ENCODE results near the gene FOXP3. TPM values are rescaled to one million over a fixed set of nuclear protein-coding genes. Genes with fewer than 3 reads are reported as not detected.

FOXP3 gene
- total and polyA plus RNA-seq, 2 of the 8 experiments (the other 6 are each of a cell fraction or from before 2014, with no cell fraction given), result 0.37 to 0.54 TPM

GRCh38 chrX:49270249-49270921 lies 5.9 kb upstream of the FOXP3 start:
- Histone ChIP-seq H3K79me1 (ENCODE audit: low read depth, low read length) (peaks cover 2% of the 10 kb centered on the region; the same call in 1 of the 2 replicates), H2BK120ac (replicated peaks; ENCODE audit: low read depth, low read length) (no peak overlapping the region), H4K8ac (ENCODE audit: extremely low read depth, insufficient read depth, low read length) (peak overlapping the region; percentile 100; the same call in 1 of the 2 replicates), H3K4me1 (replicated peaks in 1 of 4; ENCODE audit: control insufficient read depth in 3 of 4, insufficient read depth in 4 of 4, low read length in 3 of 4) (peaks cover 0 to 14% (median 5%) of the 10 kb centered on the region in 4 experiments; a peak in 4 of 7 replicates), H3K18ac (ENCODE audit: extremely low read depth, low read length) (no peak overlapping the region; the same call in 1 of the 2 replicates), H2AFZ (ENCODE audit: low read length) (no peak overlapping the region), H3K27ac (ENCODE audit: low read depth, low read length) (peak overlapping the region; percentile 95; the same call in 1 of the 2 replicates), H4K91ac (replicated peaks; ENCODE audit: insufficient read length, low read length) (peak overlapping the region; percentile 65), H3K4me2 (ENCODE audit: insufficient read depth in 1 of 2, low read depth in 2 of 2, low read length in 2 of 2) (peak overlapping the region; percentile 65 to 93), H2BK15ac (ENCODE audit: low read length) (no peak overlapping the region), H2BK5ac (ENCODE audit: low read depth, low read length) (no peak overlapping the region), H3K79me2 (ENCODE audit: control insufficient read depth in 1 of 2, insufficient read depth in 2 of 2, low read length in 2 of 2) (peaks cover 12 to 38% of the 10 kb centered on the region in 2 experiments; a peak in 3 of 4 replicates), H4K20me1 (replicated peaks in 1 of 2; ENCODE audit: control insufficient read depth in 1 of 2, insufficient read depth in 2 of 2, low read length in 2 of 2) (peaks cover 0 to 17% of the 10 kb centered on the region in 2 experiments), H2BK20ac (ENCODE audit: low read length) (no peak overlapping the region), H3K14ac (ENCODE audit: insufficient read length) (no peak overlapping the region), H3K23me2 (ENCODE audit: low read depth, low read length) (no peaks in the 10 kb centered on the region; the same call in 1 of the 2 replicates), H3K23ac (ENCODE audit: insufficient read length) (no peak overlapping the region), H3K36me3 (ENCODE audit: control insufficient read depth in 2 of 4, insufficient read depth in 4 of 4, low read length in 3 of 4) (no peaks in the 10 kb centered on the region), H2AK5ac (ENCODE audit: low read depth, low read length) (0 out of 2 replicates have a peak overlapping the region, but pooled peaks have one; percentile 13), H3K9ac (replicated peaks in 1 of 4; ENCODE audit: extremely low read depth in 1 of 4, low read depth in 3 of 4, low read length in 3 of 4) (peak overlapping the region; percentile 54 to 98 (median 90)), H2BK12ac (ENCODE audit: low read depth, low read length) (no peak overlapping the region), H3K27me3 (replicated peaks in 1 of 4; ENCODE audit: control insufficient read depth in 3 of 4, extremely low read depth in 1 of 4, insufficient read depth in 3 of 4, low read length in 3 of 4) (no peaks in the 10 kb centered on the region), H3K4ac (replicated peaks; ENCODE audit: insufficient read length, low read depth, low read length) (peak overlapping the region; percentile 69), H4K5ac (ENCODE audit: insufficient read length, low read depth, low read length) (no peak overlapping the region), H3K4me3 (ENCODE audit: extremely low read depth in 1 of 4, insufficient read depth in 2 of 4, low read depth in 3 of 4, low read length in 4 of 4) (peak overlapping the region; percentile 42 to 99 (median 73)), H3K9me3 (ENCODE audit: insufficient read depth in 2 of 2, low read depth in 1 of 2, low read length in 1 of 2) (no peaks in the 10 kb centered on the region), H3K56ac (replicated peaks; ENCODE audit: insufficient read length, low read depth, low read length) (peak overlapping the region; percentile 30)
- FAIRE-seq (no peak), DNase-seq (ENCODE audit: low read depth in 1 of 2, low spot score in 2 of 2) (peak in 1 of 2 experiments; percentile 42)
- peak; percentile 93 for TF ChIP-seq E2F6 (IDR thresholded peaks at IDR 0.05)
- TF ChIP-seq SRF (IDR thresholded peaks at IDR 0.05; ENCODE audit: low read depth, low read length), result no peak
- peak; percentile 93 for TF ChIP-seq MAX (IDR thresholded peaks at IDR 0.05)
- no peak for TF ChIP-seq MAFK (IDR thresholded peaks at IDR 0.05; ENCODE audit: low read depth, low read length)
- TF ChIP-seq CREB1 (IDR thresholded peaks at IDR 0.05), result no peak
- TF ChIP-seq BACH1 (IDR thresholded peaks at IDR 0.05; ENCODE audit: low read length), result no peak
- TF ChIP-seq CEBPB (IDR thresholded peaks at IDR 0.05; ENCODE audit: low read depth, low read length), result no peak
- no peak for TF ChIP-seq EP300 (IDR thresholded peaks at IDR 0.05; ENCODE audit: borderline replicate concordance in 1 of 2, low read depth in 2 of 2, low read length in 2 of 2)
- WGBS, 2 experiments (ENCODE audit: extremely low coverage in 1 of 2, insufficient coverage in 1 of 2, insufficient read length in 1 of 2, insufficient replicate concordance in 2 of 2, low coverage in 1 of 2, low lambda C conversion rate in 2 of 2, missing lambda C conversion rate in 1 of 2), result 72% methylated on average over 7 of the region's 66 CpGs; no CpG with 5 or more reads in 1 of the 2 experiments
- POLR2A ChIA-PET (ENCODE audit: partially characterized antibody), result interaction anchor here (0.6 to 1.5 kb wide), 4 partner anchors 11 to 79 kb away, joined by 3 to 7 read pairs (median 4); no protein-coding TSS in a partner anchor
- CTCF ChIA-PET (ENCODE audit: partially characterized antibody), result no interaction called here

Measured in H1 (cell line).